ENCODE data around the gene HIGD1A.
A peak's percentile ranks its signal among the peaks of the same experiment; 100 is the strongest.
"Not testable (repeated sequence)": the region's sequence is repeated elsewhere in the genome, so short reads cannot be mapped to it uniquely, and the experiment has no call there.

Gene HIGD1A

DNA sequence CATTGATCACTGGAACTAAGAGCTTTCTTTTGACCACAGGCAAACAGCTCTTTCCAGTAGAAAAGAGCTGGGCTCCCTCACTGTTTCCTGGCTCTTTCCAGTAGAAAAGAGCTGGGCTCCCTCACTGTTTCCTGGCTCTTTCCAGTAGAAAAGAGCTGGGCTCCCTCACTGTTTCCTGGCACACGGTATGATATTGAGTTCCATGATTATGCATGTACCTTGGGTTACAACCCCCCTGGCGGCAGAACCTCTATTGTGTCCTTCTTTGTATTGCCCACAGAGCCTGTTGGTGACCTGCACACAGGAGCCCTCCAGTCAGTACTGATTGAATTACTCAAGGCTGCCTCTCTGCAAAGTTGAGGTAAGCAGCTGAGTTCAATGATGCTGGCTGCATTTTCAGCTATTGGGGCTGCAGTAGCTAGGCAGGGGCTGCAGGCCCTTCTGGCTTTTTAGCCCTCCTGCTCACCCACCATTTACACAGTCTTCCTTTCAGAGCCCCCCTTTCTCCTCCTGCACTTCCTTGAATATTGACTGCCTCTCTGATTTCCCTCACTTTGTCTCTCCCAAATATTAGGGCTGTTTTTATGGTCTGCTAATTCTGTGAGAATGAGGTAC is 15.2 kb upstream of the HIGD1A start:
- H3K9me3 Mint-ChIP-seq = no peaks in the 10 kb centered on the region
- H3K27ac Mint-ChIP-seq = no peak overlapping the region
- no peak overlapping the region for H3K4me3 Mint-ChIP-seq
- DNase-seq (ENCODE audit: low spot score) = no peak
- H3K4me1 Mint-ChIP-seq (ENCODE audit: low read depth) = peaks cover 3% of the 10 kb centered on the region
- no peaks in the 10 kb centered on the region for H3K36me3 Mint-ChIP-seq (ENCODE audit: low read depth)
- H3K27me3 Mint-ChIP-seq (ENCODE audit: low read depth) = peaks cover 8% of the 10 kb centered on the region

DNA sequence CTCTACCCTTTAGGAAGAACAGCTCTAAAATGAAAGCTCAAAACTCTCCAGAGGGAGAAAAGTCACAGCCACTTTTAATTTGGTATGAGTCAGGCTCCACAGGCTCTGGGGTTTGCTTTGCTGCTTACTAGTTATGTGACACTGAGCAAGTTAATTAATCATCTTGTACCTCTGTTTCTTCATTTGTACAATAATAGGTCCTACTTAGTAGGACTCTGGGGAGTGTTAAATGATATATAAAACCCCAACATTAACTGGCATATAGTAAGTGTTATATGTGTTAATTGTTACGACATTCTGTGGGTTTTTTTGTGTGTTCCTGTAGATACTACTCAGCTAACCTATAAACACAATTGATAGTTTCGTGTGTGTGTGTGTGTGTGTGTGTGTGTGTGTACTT is 11.5 kb upstream of the HIGD1A start:
- Mint-ChIP-seq H3K36me3 (ENCODE audit: low read depth) (no peaks in the 10 kb centered on the region), H3K27me3 (ENCODE audit: low read depth) (peaks cover 13% of the 10 kb centered on the region), H3K9me3 (no peaks in the 10 kb centered on the region), H3K4me3 (no peak overlapping the region), H3K27ac (no peak overlapping the region), H3K4me1 (ENCODE audit: low read depth) (no peaks in the 10 kb centered on the region)
- DNase-seq (ENCODE audit: low spot score) = no peak

DNA sequence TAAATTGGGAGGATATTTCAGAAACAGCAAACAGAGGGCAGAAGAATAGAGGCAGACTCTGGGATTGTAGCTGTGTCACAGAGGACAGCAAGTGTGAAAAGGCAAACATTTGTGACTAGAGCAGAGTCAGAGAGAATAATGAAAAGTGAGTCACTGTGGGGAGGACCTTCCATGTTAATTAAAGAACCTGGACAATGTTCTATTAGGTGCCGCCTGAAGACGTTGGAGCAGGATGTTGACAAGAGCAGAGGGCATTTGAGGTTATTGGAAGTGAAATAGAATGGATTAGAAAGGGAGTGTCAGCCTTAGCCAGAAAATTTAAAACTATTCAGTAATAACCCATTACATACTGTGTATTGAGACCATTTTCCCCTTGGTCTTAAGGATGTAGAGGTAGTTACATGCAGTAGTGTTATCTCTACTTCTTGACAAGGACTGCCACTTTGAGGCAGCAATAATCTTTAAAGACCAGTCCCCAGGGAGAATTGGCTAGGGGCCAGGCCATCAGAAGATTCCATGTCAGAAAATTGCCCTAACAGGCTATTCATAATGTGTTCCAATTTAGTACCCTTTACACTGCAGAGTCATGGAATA is 10.7 kb upstream of the HIGD1A start:
- no peaks in the 10 kb centered on the region for H3K4me1 Mint-ChIP-seq (ENCODE audit: low read depth)
- peaks cover 19% of the 10 kb centered on the region for H3K27me3 Mint-ChIP-seq (ENCODE audit: low read depth)
- no peak overlapping the region for H3K27ac Mint-ChIP-seq
- DNase-seq (ENCODE audit: low spot score) = no peak
- H3K36me3 Mint-ChIP-seq (ENCODE audit: low read depth) = no peaks in the 10 kb centered on the region
- H3K4me3 Mint-ChIP-seq = no peak overlapping the region
- no peaks in the 10 kb centered on the region for H3K9me3 Mint-ChIP-seq

DNA sequence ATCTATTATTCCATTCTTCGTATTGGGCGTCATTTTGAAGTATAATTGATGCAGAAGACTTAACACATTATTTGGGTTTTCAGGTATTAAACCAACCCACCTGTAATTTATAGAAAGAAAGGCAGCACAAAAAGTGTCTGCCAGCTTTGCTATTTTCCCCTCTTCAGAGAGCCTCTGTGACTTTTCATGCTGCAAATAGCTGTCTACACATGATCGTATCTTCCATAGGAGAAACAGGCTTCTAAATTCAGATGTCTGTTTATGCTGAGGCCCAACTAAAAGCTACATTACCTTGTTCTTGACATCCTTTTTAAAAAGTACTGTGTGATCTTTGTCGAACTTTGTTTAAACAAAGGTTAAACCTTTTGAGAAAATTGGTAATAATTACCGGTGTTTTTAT is 10.0 kb upstream of the HIGD1A start:
- no peaks in the 10 kb centered on the region for H3K4me1 Mint-ChIP-seq (ENCODE audit: low read depth)
- H3K27ac Mint-ChIP-seq = no peak overlapping the region
- peaks cover 23% of the 10 kb centered on the region for H3K27me3 Mint-ChIP-seq (ENCODE audit: low read depth)
- no peak for DNase-seq (ENCODE audit: low spot score)
- H3K4me3 Mint-ChIP-seq = no peak overlapping the region
- no peaks in the 10 kb centered on the region for H3K9me3 Mint-ChIP-seq
- H3K36me3 Mint-ChIP-seq (ENCODE audit: low read depth) = no peaks in the 10 kb centered on the region

DNA sequence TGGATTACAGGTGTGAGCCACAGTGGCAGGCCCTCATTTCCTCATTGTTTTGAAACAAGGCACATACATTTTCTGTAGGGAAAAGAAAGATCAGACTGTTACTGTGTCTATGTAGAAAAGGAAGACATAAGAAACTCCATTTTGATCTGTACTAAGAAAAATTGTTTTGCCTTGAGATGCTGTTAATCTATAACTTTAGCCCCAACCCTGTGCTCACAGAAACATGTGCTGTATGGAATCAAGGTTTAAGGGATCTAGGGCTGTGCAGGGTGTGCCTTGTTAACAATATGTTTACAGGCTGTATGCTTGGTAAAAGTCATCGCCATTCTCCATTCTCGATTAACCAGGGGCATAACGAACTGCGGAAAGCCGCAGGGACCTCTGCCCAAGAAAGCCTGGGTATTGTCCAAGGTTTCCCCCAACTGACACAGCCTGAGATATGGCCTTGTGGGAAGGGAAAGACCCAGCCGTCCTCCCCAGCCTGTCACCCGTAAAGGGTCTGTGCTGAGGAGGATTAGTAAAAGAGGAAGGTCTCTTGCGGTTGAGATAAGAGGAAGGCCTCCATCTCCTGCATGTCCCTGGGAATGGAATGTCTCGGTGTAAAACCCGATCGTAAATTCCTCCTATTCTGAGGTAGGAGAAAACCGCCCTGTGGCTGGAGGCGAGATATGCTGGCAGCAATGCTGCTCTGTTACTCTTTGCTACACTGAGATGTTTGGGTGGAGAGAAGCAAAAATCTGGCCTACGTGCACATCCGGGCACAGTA is 7.0 kb upstream of the HIGD1A start:
- not testable (repeated sequence) for DNase-seq (ENCODE audit: low spot score); H3K4me1 Mint-ChIP-seq (ENCODE audit: low read depth); H3K36me3 Mint-ChIP-seq (ENCODE audit: low read depth); H3K9me3 Mint-ChIP-seq; H3K27ac Mint-ChIP-seq; H3K4me3 Mint-ChIP-seq
- peaks cover 34% of the 10 kb centered on the region for H3K27me3 Mint-ChIP-seq (ENCODE audit: low read depth)

DNA sequence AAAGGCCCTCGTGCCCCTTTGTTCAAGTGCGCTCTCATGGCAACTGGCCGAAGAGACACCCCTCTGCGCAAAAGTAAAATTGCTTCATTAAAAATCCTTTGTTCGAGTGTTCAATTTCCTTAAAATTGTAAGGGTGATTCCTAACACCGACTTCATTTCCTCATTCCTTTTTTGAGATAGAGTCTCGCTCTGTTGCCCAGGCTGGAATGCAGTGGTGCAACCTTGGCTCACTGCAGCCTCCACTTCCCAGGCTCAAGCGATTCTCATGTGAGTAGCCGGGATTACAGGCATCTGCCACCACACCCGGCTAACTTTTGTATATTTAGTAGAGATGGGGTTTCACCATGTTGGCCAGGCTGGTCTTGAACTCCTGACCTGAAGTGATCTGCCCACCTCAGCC is 6.4 kb upstream of the HIGD1A start:
- H3K4me3 Mint-ChIP-seq; H3K4me1 Mint-ChIP-seq (ENCODE audit: low read depth): not testable (repeated sequence)

DNA sequence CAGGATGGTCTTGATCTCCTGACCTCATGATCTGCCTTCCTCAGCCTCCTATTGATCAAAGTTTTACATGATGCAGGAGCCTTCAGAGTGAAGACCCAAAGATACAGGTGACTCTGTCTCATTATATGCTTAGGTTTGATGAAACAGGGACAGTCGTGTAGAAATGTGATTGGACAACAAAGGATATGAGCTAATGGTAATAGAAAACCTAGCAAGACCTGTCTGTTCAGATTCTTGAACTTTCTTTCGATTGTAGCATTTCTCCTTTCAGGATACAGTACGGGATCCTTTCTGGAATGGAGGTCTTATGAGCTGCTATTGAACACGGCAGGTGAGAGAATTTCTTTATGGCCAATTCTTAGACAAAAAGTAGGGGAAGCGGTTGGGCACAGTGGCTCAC is 4.9 kb upstream of the HIGD1A start, which contains the start of gene ACKR2:
ACKR2 (plus strand) TSS at position 244 of the 400 bp plus-strand sequence. CDS start 55,058 bp downstream, outside the sequence.
- Mint-ChIP-seq H3K27ac (no peak within 1 kb of the TSS), H3K36me3 (ENCODE audit: low read depth) (no peaks in the 10 kb centered on the region), H3K27me3 (ENCODE audit: low read depth) (peaks cover 38% of the 10 kb centered on the region), H3K4me3 (no peak within 1 kb of the TSS), H3K9me3 (no peaks in the 10 kb centered on the region), H3K4me1 (ENCODE audit: low read depth) (peaks cover 6% of the 10 kb centered on the region)
- DNase-seq (ENCODE audit: low spot score) = no peak

More for the DNA sequence above, 6.4 kb upstream of the HIGD1A start:
- H3K27me3 Mint-ChIP-seq (ENCODE audit: low read depth) = peaks cover 40% of the 10 kb centered on the region
- not testable (repeated sequence) for H3K36me3 Mint-ChIP-seq (ENCODE audit: low read depth); DNase-seq (ENCODE audit: low spot score); H3K9me3 Mint-ChIP-seq; H3K27ac Mint-ChIP-seq

DNA sequence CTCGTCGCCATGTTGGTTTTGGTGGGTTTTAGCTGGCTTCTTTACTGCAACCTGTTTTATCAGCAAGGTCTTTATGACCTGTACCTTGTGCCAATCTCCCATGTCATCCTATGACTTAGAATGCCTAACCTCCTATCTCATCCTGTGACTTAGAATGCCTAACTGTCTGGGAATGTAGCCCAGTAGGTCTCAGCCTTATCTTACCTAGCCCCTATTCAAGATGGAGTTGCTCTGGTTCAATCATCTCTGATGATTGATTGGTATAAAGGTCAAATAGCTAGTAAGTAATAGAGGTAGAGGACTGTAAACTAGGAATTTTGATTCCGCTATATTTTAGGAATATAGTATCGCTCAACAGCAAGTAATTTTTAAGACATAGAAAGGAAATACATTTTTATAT is 3.6 kb upstream of the HIGD1A start:
- no peak overlapping the region for H3K4me3 Mint-ChIP-seq
- H3K36me3 Mint-ChIP-seq (ENCODE audit: low read depth) = peaks cover 2% of the 10 kb centered on the region
- no peak overlapping the region for H3K27ac Mint-ChIP-seq
- peaks cover 38% of the 10 kb centered on the region for H3K27me3 Mint-ChIP-seq (ENCODE audit: low read depth)
- H3K4me1 Mint-ChIP-seq (ENCODE audit: low read depth) = peaks cover 9% of the 10 kb centered on the region
- H3K9me3 Mint-ChIP-seq = no peaks in the 10 kb centered on the region
- DNase-seq (ENCODE audit: low spot score) = no peak

DNA sequence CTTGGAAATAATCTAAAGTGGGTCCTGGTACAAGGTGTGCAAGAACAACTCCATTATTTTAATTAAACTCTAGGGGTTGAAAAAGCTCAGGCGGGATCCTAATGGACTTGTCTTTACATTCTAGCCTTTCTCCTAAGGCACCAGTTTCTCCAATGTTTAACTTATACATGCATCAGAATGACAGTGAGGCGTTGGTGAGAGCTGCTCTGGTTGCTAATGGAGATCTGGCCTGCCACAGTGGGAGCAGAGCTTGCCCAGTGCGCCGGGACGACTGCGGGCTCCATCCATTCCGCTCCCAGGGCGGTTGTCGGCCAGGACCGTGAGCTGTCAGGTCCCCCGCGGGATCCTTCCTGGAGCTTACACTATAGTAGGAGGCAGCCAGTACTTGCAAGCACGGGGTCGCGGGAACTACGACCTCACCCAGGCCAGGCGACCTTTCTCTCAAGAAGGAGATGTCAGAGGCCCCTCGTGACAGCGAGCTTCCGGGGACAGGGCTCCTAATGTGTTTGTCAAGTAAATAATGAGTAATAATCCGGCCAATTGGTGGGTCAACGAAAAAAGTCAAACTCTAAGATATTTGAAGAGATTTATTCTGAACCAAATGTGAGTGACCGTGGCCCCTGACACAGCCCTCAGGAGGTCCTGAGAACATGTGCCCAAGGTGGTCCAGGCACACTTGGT is 991 bp upstream of the HIGD1A start:
- DNase-seq (ENCODE audit: low spot score) = no peak
- H3K4me3 Mint-ChIP-seq = peak overlapping the region; percentile 96
- peak overlapping the region; percentile 26 for H3K27ac Mint-ChIP-seq
- peaks cover 10% of the 10 kb centered on the region for H3K36me3 Mint-ChIP-seq (ENCODE audit: low read depth)
- H3K9me3 Mint-ChIP-seq = no peaks in the 10 kb centered on the region
- H3K27me3 Mint-ChIP-seq (ENCODE audit: low read depth) = peaks cover 28% of the 10 kb centered on the region
- peaks cover 25% of the 10 kb centered on the region for H3K4me1 Mint-ChIP-seq (ENCODE audit: low read depth)

DNA sequence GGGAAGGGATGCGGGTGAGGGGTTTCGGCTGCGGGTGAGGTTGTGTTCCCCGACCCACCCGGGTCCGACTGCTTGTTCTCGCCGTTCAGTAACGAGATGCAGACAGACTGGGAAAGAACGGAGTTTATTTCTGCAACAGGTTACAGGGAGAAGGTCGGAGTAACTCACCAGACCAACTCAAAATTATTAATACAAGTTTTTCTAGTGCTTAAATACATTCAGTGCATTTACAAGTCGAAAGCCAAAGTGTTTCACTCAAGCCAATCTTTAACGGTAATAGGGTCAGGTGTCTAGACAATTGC is 492 bp upstream of the HIGD1A start:
- no peak for DNase-seq (ENCODE audit: low spot score)
- H3K4me3 Mint-ChIP-seq = peak overlapping the region; percentile 96
- peaks cover 26% of the 10 kb centered on the region for H3K27me3 Mint-ChIP-seq (ENCODE audit: low read depth)
- peak overlapping the region; percentile 84 for H3K27ac Mint-ChIP-seq
- H3K4me1 Mint-ChIP-seq (ENCODE audit: low read depth) = peaks cover 26% of the 10 kb centered on the region
- H3K36me3 Mint-ChIP-seq (ENCODE audit: low read depth) = peaks cover 11% of the 10 kb centered on the region
- H3K9me3 Mint-ChIP-seq = no peaks in the 10 kb centered on the region

DNA sequence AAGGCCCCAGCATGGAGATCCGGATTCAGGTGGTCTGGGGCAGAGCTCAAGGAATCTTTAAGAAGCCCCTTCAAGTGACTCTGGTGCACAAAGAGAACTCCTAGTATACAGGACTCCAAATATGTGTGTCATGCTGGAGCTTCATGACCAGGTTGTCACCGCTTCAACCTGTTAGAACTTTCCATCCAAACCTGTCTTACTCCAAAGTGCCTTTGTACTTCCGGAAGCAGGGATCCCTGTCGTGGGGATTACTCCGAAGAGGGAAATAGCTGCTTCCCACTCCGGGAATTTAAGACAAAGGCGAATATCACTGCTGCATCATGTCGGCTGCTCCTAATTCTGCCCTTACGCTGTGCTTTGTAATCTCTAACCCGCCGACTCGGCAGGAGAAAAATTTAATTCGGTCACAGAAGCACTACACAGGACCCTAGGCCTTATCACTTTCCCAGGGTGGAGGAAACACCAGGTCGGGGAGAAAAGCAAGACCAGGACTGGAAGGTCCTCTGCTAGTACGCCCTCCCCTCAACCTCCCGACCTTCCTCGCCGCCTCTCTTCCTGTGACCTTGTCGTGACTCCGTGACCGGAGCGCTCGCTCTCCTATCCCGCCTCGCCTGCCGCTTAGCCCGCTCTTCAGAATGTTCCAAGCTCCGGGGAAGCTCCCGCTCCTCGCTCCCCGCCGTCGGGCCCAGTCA is 730 bp downstream of the HIGD1A start:
- Mint-ChIP-seq H3K4me1 (ENCODE audit: low read depth) (peaks cover 30% of the 10 kb centered on the region), H3K4me3 (peak overlapping the region; percentile 96), H3K9me3 (no peaks in the 10 kb centered on the region), H3K27ac (peak overlapping the region; percentile 84), H3K36me3 (ENCODE audit: low read depth) (peaks cover 16% of the 10 kb centered on the region), H3K27me3 (ENCODE audit: low read depth) (peaks cover 20% of the 10 kb centered on the region)
- peak; percentile 32 for DNase-seq (ENCODE audit: low spot score)

DNA sequence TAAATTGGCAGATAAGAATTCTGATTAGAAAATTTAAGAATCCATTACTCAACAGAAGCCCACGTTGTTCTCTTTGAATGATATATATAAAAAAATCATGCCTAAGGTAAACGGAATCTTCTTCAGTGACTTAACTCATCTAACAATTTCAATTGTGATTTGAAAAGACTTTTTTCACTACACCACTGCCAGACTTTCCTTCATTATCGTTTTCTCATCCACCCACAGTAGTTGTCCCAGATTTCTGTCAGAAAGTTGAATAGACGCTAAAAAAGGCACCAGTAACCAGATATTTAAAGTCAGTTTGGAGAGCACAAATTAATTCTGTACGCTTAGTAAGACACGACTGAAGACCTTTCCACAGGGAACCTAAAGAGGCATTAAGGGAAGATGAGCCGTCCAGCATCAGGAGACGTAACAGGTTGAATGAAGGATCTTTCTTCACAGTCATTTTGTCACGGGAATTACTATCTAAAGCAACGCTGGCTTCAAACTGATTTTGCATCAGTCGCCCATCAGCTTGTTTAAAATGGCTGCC is 1.3 kb downstream of the HIGD1A start:
- peaks cover 16% of the 10 kb centered on the region for H3K36me3 Mint-ChIP-seq (ENCODE audit: low read depth)
- H3K4me3 Mint-ChIP-seq = peak overlapping the region; percentile 96
- H3K9me3 Mint-ChIP-seq = no peaks in the 10 kb centered on the region
- no peak for DNase-seq (ENCODE audit: low spot score)
- H3K27me3 Mint-ChIP-seq (ENCODE audit: low read depth) = peaks cover 20% of the 10 kb centered on the region
- peaks cover 30% of the 10 kb centered on the region for H3K4me1 Mint-ChIP-seq (ENCODE audit: low read depth)
- H3K27ac Mint-ChIP-seq = peak overlapping the region; percentile 20

DNA sequence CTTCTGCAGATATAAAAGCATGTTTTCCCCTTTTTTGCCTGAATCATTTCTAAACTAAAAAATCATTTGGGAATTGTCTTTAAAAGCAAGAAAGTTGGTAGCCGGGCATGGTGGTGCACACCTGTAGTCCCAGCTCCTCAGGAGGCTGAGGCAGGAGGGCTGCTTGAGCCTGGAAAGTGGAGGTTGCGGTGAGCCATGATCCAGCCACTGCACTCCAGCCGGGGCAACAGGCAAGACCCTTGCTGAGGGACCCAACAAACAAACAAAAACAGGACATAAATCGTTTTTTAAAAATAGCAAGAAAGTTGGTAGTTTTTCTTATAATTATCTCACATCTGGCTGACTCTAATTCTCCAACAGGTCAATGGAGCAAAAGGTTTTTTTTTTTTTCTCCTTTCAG is 2.5 kb downstream of the HIGD1A start:
- H3K36me3 Mint-ChIP-seq (ENCODE audit: low read depth) = peaks cover 16% of the 10 kb centered on the region
- H3K4me3 Mint-ChIP-seq = peak overlapping the region; percentile 21
- H3K4me1 Mint-ChIP-seq (ENCODE audit: low read depth) = peaks cover 30% of the 10 kb centered on the region
- H3K9me3 Mint-ChIP-seq = no peaks in the 10 kb centered on the region
- H3K27me3 Mint-ChIP-seq (ENCODE audit: low read depth) = peaks cover 15% of the 10 kb centered on the region
- no peak for DNase-seq (ENCODE audit: low spot score)
- no peak overlapping the region for H3K27ac Mint-ChIP-seq
